ENCODE measurements around the gene SHKBP1. TPM values are rescaled to one million over a fixed set of nuclear protein-coding genes. Genes with fewer than 3 reads are reported as not detected.

SHKBP1 gene
- total and polyA plus RNA-seq, 8 donors, result 15.8 to 102 (median 73.4) TPM

GRCh38 chr19:40598121-40598917 lies 21.6 kb downstream of the SHKBP1 start:
- Histone ChIP-seq H3K4me1 (peaks cover 42 to 68% (median 68%) of the 10 kb centered on the region in 4 donors), H3K36me3 (no peaks in the 10 kb centered on the region), H3K27me3 (peaks cover 3 to 83% (median 48%) of the 10 kb centered on the region in 3 donors), H3K27ac (peak overlapping the region in 2 of 5 donors; percentile 29 to 81), H3K9me3 (no peaks in the 10 kb centered on the region), H3K4me3 (peak overlapping the region in 1 of 4 donors; percentile 5)
- TF ChIP-seq EP300 (IDR thresholded peaks at IDR 0.05) (no peak), POLR2AphosphoS5 (IDR thresholded peaks at IDR 0.05) (peak in 2 of 3 donors; percentile 59 to 78), POLR2A (IDR thresholded peaks at IDR 0.05) (no peak)
- TF ChIP-seq, protein P1, sequence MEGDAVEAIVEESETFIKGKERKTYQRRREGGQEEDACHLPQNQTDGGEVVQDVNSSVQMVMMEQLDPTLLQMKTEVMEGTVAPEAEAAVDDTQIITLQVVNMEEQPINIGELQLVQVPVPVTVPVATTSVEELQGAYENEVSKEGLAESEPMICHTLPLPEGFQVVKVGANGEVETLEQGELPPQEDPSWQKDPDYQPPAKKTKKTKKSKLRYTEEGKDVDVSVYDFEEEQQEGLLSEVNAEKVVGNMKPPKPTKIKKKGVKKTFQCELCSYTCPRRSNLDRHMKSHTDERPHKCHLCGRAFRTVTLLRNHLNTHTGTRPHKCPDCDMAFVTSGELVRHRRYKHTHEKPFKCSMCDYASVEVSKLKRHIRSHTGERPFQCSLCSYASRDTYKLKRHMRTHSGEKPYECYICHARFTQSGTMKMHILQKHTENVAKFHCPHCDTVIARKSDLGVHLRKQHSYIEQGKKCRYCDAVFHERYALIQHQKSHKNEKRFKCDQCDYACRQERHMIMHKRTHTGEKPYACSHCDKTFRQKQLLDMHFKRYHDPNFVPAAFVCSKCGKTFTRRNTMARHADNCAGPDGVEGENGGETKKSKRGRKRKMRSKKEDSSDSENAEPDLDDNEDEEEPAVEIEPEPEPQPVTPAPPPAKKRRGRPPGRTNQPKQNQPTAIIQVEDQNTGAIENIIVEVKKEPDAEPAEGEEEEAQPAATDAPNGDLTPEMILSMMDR (IDR thresholded peaks at IDR 0.05), result peak in 6 of 7 experiments; percentile 37 to 97 (median 93)
- peak; percentile 91 to 96 for DNase-seq
- intact Hi-C loops (cut with DNase I; ENCODE audit: low total_unique reads), result no loop called here
- WGBS, 5 donors, result 1 to 3% (median 2%) methylated on average over 25 to 46 of the region's 46 CpGs

- Histone ChIP-seq H3K27me3 (peaks cover 3 to 83% (median 48%) of the 10 kb centered on the region in 3 donors), H3K9me3 (no peaks in the 10 kb centered on the region), H3K4me1 (peaks cover 46 to 74% (median 73%) of the 10 kb centered on the region in 4 donors), H3K27ac (peak overlapping the region in 4 of 5 donors; percentile 58 to 89 (median 76)), H3K4me3 (no peak overlapping the region), H3K36me3 (no peaks in the 10 kb centered on the region)
- TF ChIP-seq, protein P1 (IDR thresholded peaks at IDR 0.05), result peak in 1 of 7 experiments; percentile 1
- no peak for TF ChIP-seq EP300 (IDR thresholded peaks at IDR 0.05)
- 9 to 13% (median 11%) methylated on average over 15 of the region's 15 CpGs for WGBS, 5 donors
- intact Hi-C loops (cut with DNase I; ENCODE audit: low total_unique reads), result no loop called here
- DNase-seq, result no peak
These were observed 22.2 kb downstream of the SHKBP1 start for GRCh38 chr19:40598918-40599307.

- no peaks in the 10 kb centered on the region for H3K36me3 ChIP-seq
- DNase-seq, result peak in 1 of 2 donors; percentile 69
- peak overlapping the region; percentile 17 to 89 (median 72) for H3K27ac ChIP-seq
- H3K27me3 ChIP-seq, result peaks cover 3 to 83% (median 48%) of the 10 kb centered on the region in 3 donors
- intact Hi-C loops (cut with DNase I; ENCODE audit: low total_unique reads), result no loop called here
- 2 to 16% (median 7%) methylated on average over 7 to 9 of the region's 9 CpGs for WGBS, 5 donors
- peak overlapping the region in 1 of 4 donors; percentile 57 for H3K4me3 ChIP-seq
- TF ChIP-seq, protein P1 (IDR thresholded peaks at IDR 0.05), result no peak
- H3K9me3 ChIP-seq, result no peaks in the 10 kb centered on the region
- peaks cover 49 to 79% (median 78%) of the 10 kb centered on the region in 4 donors for H3K4me1 ChIP-seq
These were observed 22.7 kb downstream of the SHKBP1 start for GRCh38 chr19:40599331-40599901.

DNA sequence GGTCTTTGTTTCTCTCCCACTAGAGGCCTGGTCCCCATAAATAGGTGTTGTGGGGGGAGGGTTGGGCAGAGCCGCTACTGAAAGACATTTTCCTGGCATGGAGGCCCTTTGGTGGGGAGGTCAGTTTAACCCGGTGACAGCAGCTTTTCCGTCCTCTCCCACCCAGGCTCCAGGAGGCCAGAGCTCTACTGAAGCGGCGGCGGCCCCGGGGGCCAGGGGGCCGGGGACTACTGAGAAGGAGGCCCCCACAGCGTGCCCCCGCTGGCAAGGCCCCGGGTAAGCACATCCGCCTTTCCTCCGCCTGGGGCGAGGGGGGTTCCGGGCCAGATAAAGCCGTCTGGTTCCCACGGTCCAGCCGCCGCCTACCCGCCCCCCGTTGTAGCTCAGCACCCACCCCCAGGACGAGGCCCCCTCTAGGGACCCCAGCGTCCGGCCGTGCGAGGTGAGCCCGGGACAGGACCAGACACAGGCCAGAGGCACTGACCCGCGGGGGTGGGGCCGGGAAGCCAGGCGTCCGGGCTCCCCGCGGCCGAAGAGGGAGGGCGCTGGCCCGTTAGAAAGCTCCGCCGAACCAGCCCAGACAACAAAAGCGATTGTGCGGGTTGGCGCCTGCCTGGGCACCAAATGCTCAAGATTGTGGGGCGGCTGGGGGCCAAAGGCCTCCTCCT lies 23.4 kb downstream of the SHKBP1 start:
- H3K36me3 ChIP-seq, result no peaks in the 10 kb centered on the region
- peaks cover 3 to 83% (median 48%) of the 10 kb centered on the region in 3 donors for H3K27me3 ChIP-seq
- H3K4me3 ChIP-seq, result peak overlapping the region in 3 of 4 donors; percentile 15 to 57 (median 15)
- no peaks in the 10 kb centered on the region for H3K9me3 ChIP-seq
- peaks cover 55 to 85% (median 82%) of the 10 kb centered on the region in 4 donors for H3K4me1 ChIP-seq
- intact Hi-C loops (cut with DNase I; ENCODE audit: low total_unique reads), result no loop called here
- DNase-seq, result peak in 1 of 2 donors; percentile 58
- WGBS, 5 donors, result 1 to 20% (median 3%) methylated on average over 8 to 43 of the region's 43 CpGs
- no peak for TF ChIP-seq EP300 (IDR thresholded peaks at IDR 0.05)
- TF ChIP-seq, protein P1 (IDR thresholded peaks at IDR 0.05), result no peak
- no peak for TF ChIP-seq POLR2A (IDR thresholded peaks at IDR 0.05)
- no peak for TF ChIP-seq POLR2AphosphoS5 (IDR thresholded peaks at IDR 0.05)
- peak overlapping the region; percentile 17 to 89 (median 72) for H3K27ac ChIP-seq
